ENCODE results near the gene TASOR. TPM values are rescaled to one million over a fixed set of nuclear protein-coding genes. Genes with fewer than 3 reads are reported as not detected.

TASOR gene
- total and polyA plus RNA-seq, 9 of the 15 experiments (the other 6 are each of a cell fraction or from before 2014, with no cell fraction given), result 16.4 to 68.7 (median 33.7) TPM

GRCh38 chr3:56681984-56682461, 1.0 kb downstream of the TASOR start:
- Histone ChIP-seq H3K4me2 (ENCODE audit: insufficient read depth, low read length) (peak overlapping the region; percentile 80), H3K4me1 (replicated peaks in 1 of 2; ENCODE audit: control insufficient read depth in 2 of 2, insufficient read depth in 2 of 2, low read length in 2 of 2) (peaks cover 2 to 10% of the 10 kb centered on the region in 2 experiments; a peak in 3 of 5 replicates), H3K9me3 (replicated peaks; ENCODE audit: control insufficient read depth, insufficient read depth, low read depth, low read length) (peaks cover 7% of the 10 kb centered on the region), H3K4me3 (peak overlapping the region; percentile 79), H3K36me3 (ENCODE audit: control insufficient read depth, insufficient read depth, low read length) (peaks cover 19% of the 10 kb centered on the region; the same call in 2 of the 3 replicates), H3K27me3 (ENCODE audit: control insufficient read depth in 2 of 2, insufficient read depth in 2 of 2, low read length in 2 of 2) (no peaks in the 10 kb centered on the region), H3K9me1 (ENCODE audit: control insufficient read depth, insufficient read depth, low read length) (no peaks in the 10 kb centered on the region), H3K27ac (ENCODE audit: extremely low read depth, low read depth, low read length) (peak overlapping the region; percentile 97), H4K20me1 (replicated peaks; ENCODE audit: control insufficient read depth, insufficient read depth, low read length) (no peaks in the 10 kb centered on the region), H3K79me2 (ENCODE audit: control insufficient read depth, insufficient read depth, low read length) (peaks cover 54% of the 10 kb centered on the region), H2AFZ (ENCODE audit: low read depth, low read length) (peak overlapping the region; percentile 81), H3K9ac (ENCODE audit: insufficient read depth in 1 of 2, low read depth in 2 of 2, low read length in 2 of 2) (peak overlapping the region; percentile 91 to 98)
- POLR2A ChIA-PET, result interaction anchor here (0.5 to 1.5 kb wide), 5 partner anchors 9 to 161 kb away, joined by 3 to 7 read pairs (median 5); no protein-coding TSS in a partner anchor
- no peak; the same call in 1 of the 3 replicates for ATAC-seq
- FAIRE-seq, result peak; percentile 70
- WGBS (ENCODE audit: insufficient coverage, low coverage, missing lambda C conversion rate), result 0% methylated on average over 3 of the region's 10 CpGs
- in situ Hi-C loops (cut with MboI), result no loop called here
- TF ChIP-seq HIVEP1 (CRISPR knock-in tag; IDR thresholded peaks at IDR 0.05) (no peak), ZNF165 (CRISPR knock-in tag; IDR thresholded peaks at IDR 0.05; ENCODE audit: borderline replicate concordance) (no peak), STAT5B (CRISPR knock-in tag; IDR thresholded peaks at IDR 0.05) (no peak), POLR3A (IDR thresholded peaks at IDR 0.05; ENCODE audit: borderline replicate concordance, extremely low read depth, insufficient read depth, insufficient read length) (no peak), YY1 (IDR thresholded peaks at IDR 0.05; ENCODE audit: borderline replicate concordance in 1 of 3, control insufficient read depth in 1 of 3, extremely low read depth in 1 of 3, insufficient read depth in 3 of 3, insufficient read length in 1 of 3, insufficient replicate concordance in 2 of 3, low read depth in 1 of 3, low read length in 2 of 3) (peak in 1 of 3 experiments; percentile 64), HEY1 (CRISPR knock-in tag; IDR thresholded peaks at IDR 0.05; ENCODE audit: borderline replicate concordance) (no peak), CHAMP1 (IDR thresholded peaks at IDR 0.05) (no peak)
- BruUV-seq (replicated peaks), result no TSS peak
- intact Hi-C loops (cut with micrococcal nuclease), result no loop called here
- CTCF ChIA-PET (ENCODE audit: low intra/inter-chr PET ratio), result no interaction called here
- no peak for DNase-seq (ENCODE audit: extremely low read depth in 1 of 4, low spot score in 3 of 4)
